GM12878 (cell line): ENCODE results near the gene DUOX1. TPM values are rescaled to one million over a fixed set of nuclear protein-coding genes. Genes with fewer than 3 reads are reported as not detected.

Experiments used
- BCL11A ChIP-seq: IDR thresholded peaks from 2 replicates; pipeline ENCODE4 v1.6.1; 2011; ENCODE audit warnings: low read depth, low read length
- BMI1 ChIP-seq: fragments of 450-650 bp; IDR thresholded peaks from 2 replicates; pipeline ENCODE4 v1.6.1; 2016; ENCODE audit warnings: mild to moderate bottlenecking, moderate library complexity, borderline replicate concordance
- CREM ChIP-seq: IDR thresholded peaks from 2 replicates; pipeline ENCODE4 v1.6.1; 2014; ENCODE audit warnings: antibody characterized with exemption, low read depth
- EED ChIP-seq: sonication (generic); IDR thresholded peaks from 2 replicates; pipeline ENCODE4 v1.6.1; 2016; ENCODE audit warnings: antibody characterized with exemption, low read depth
- EP300 ChIP-seq, 2 experiments: fragments of 150-350 bp in 1 of 2; IDR thresholded peaks; 2 replicates each; pipeline ENCODE4 v1.6.1; 2011 to 2012; ENCODE audit warnings: low read depth in 2 of 2, low read length in 2 of 2, borderline replicate concordance in 1 of 2, improper control_type of control experiment in 1 of 2, inconsistent platforms in 1 of 2; ENCODE audit not compliant: control insufficient read depth in 1 of 2
- GABPA ChIP-seq: IDR thresholded peaks from 2 replicates; pipeline ENCODE4 v1.6.1; 2014; ENCODE audit warnings: antibody characterized with exemption, low read depth, mild to moderate bottlenecking, inconsistent platforms
- HCFC1 ChIP-seq: fragments of 150-350 bp; IDR thresholded peaks from 2 replicates; pipeline ENCODE4 v1.6.1; 2014; ENCODE audit warnings: low read length
- IKZF2 ChIP-seq, 2 experiments: fragments of 450-650 bp; IDR thresholded peaks; 2 replicates each; pipeline ENCODE4 v1.6.1; 2017; ENCODE audit warnings: mild to moderate bottlenecking in 2 of 2, moderate library complexity in 2 of 2
- MEF2B ChIP-seq: fragments of 450-650 bp; IDR thresholded peaks from 2 replicates; pipeline ENCODE4 v1.6.1; 2018; ENCODE audit warnings: mild to moderate bottlenecking, moderate library complexity; ENCODE audit not compliant: partially characterized antibody, poor library complexity, severe bottlenecking
- MTA3 ChIP-seq: IDR thresholded peaks from 2 replicates; pipeline ENCODE4 v1.6.1; 2012; ENCODE audit warnings: low read length, inconsistent platforms, borderline replicate concordance
- MYB ChIP-seq: fragments of 150-350 bp; IDR thresholded peaks from 2 replicates; pipeline ENCODE4 v1.6.1; 2014; ENCODE audit warnings: mild to moderate bottlenecking, low read depth, low read length, borderline replicate concordance
- RAD21 ChIP-seq: IDR thresholded peaks from 2 replicates; pipeline ENCODE4 v1.6.1; 2011; ENCODE audit warnings: mild to moderate bottlenecking, low read depth, low read length, moderate library complexity; ENCODE audit not compliant: insufficient read depth
- RBBP5 ChIP-seq: fragments of 200-600 bp; sonication (generic); conservative IDR thresholded peaks from 2 replicates; pipeline ENCODE4 v1.6.1; 2016
- TCF3 ChIP-seq: IDR thresholded peaks from 2 replicates; pipeline ENCODE4 v1.6.1; 2012; ENCODE audit warnings: low read depth, mild to moderate bottlenecking, low read length, borderline replicate concordance; ENCODE audit not compliant: insufficient read depth
- ZBED1 ChIP-seq: IDR thresholded peaks from 2 replicates; pipeline ENCODE4 v1.6.1; 2016; ENCODE audit warnings: borderline replicate concordance
- ZNF217 ChIP-seq: fragments of 450-650 bp; IDR thresholded peaks from 2 replicates; pipeline ENCODE4 v1.6.1; 2017; ENCODE audit warnings: antibody characterized with exemption, mild to moderate bottlenecking
- polyA plus RNA-seq, 11 experiments: library from polyadenylated mRNA; depleted of rRNA in 4 of 11; unstranded in 6 of 11; stranded (reverse) in 5 of 11; fragments of >200 nt; fragmentation: Nextera tagmentation in 4 of 11; fragmentation: Illumina TruSeq in 1 of 11; extraction: Ambion mirVana in 4 of 11; extraction: Trizol in 1 of 11; gene quantifications; 1 replicate in 1 of 11; 2 replicates in 10 of 11; pipeline versions ENCODE4 v1.2.1 to v1.2.3, GENCODE V29; 2011 to 2016; ENCODE audit warnings: inconsistent platforms in 2 of 11, missing spikeins in 2 of 11, low read depth in 1 of 11
- total RNA-seq, 4 experiments: library from RNA; depleted of rRNA in 3 of 4; stranded (reverse); fragments of >200 nt in 3 of 4; fragmentation: Illumina TruSeq in 1 of 4; extraction: Trizol in 1 of 4; gene quantifications; 2 replicates each; pipeline versions ENCODE4 v1.2.1 to v1.2.3, GENCODE V29; 2013 to 2021
- TF ChIP-seq, protein P1 (sequence below): fragments of 450-650 bp; IDR thresholded peaks from 2 replicates; pipeline ENCODE4 v1.6.1; 2014; ENCODE audit warnings: mild to moderate bottlenecking
- TF ChIP-seq, protein P2 (sequence below): fragments of 450-650 bp; IDR thresholded peaks from 2 replicates; pipeline ENCODE4 v1.6.1; 2017; ENCODE audit warnings: antibody characterized with exemption, mild to moderate bottlenecking, moderate library complexity
- TF ChIP-seq, protein P3 (sequence below): fragments of 450-650 bp; IDR thresholded peaks from 2 replicates; pipeline ENCODE4 v1.6.1; 2016; ENCODE audit warnings: mild to moderate bottlenecking
- TF ChIP-seq, protein P4 (sequence below): fragments of 450-650 bp; IDR thresholded peaks from 2 replicates; pipeline ENCODE4 v1.6.1; 2016; ENCODE audit warnings: mild to moderate bottlenecking
- TF ChIP-seq, protein P5 (sequence below): fragments of 450-650 bp; IDR thresholded peaks from 2 replicates; pipeline ENCODE4 v1.6.1; 2017; ENCODE audit warnings: mild to moderate bottlenecking, low read depth, inconsistent platforms; ENCODE audit not compliant: poor library complexity, severe bottlenecking

The DUOX1 gene
- total and polyA plus RNA-seq, 10 of the 15 experiments (the other 5 are each of a cell fraction or from before 2014, with no cell fraction given): 0.02 to 2.1 (median 0.26) TPM; not detected in 3

DNA sequence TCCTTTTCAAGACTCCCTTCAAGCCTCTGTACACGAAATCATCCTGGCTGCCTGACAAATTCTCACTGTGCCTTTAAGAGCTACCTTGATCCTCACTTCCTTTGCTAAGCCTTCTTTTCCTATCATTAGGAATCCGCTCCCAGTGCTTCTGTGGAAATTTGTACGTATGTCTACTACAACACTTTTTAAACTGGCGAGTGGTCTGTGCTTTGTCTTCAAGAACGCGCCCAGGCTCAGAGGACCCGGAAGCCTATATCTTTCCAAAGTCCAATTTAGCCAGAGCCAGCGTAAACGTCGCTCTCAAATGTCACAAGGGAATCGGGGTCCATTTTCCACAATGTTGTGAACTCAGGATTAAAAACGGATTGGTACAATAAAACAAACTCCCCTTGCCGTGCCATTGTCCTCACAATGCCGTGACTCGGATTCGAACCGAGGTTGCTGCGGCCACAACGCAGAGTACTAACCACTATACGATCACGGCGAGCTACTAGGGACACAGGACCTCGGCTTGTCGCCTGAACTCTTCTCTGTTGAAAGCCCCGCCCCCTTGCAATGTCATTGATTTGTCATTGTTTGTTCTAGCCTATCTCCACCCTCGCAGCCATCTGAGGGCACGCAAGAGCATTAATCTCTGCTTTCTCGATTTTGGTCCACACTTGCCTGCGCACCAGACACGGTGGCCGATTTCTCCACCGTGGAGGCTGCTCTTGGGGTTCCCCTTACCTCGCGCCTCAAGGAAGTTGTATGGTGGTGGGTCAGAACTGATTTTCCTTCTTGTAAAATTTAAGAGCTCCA lies 70.4 kb downstream of the DUOX1 start (continued):
- TF ChIP-seq EED (peak; percentile 73; the same call in 1 of the 2 replicates), BMI1 (no peak), EP300 (IDR thresholded peaks at IDR 0.05; ENCODE audit: borderline replicate concordance in 1 of 2, control insufficient read depth in 1 of 2, low read depth in 2 of 2, low read length in 2 of 2) (peak; percentile 27 to 70; a peak in 2 of 4 replicates), ZNF217 (0 out of 2 replicates have a peak, but pooled peaks have one; percentile 57), TCF3 (0 out of 2 replicates have a peak, but pooled peaks have one; percentile 49), RAD21 (no peak), HCFC1 (peak; percentile 41; the same call in 1 of the 2 replicates), GABPA (peak; percentile 65; the same call in 1 of the 2 replicates), MYB (no peak), MTA3 (0 out of 2 replicates have a peak, but pooled peaks have one; percentile 44), MEF2B (peak; percentile 43), RBBP5 (no peak), BCL11A (no peak), ZBED1 (0 out of 2 replicates have a peak, but pooled peaks have one; percentile 57), CREM (peak; percentile 88), IKZF2 (IDR thresholded peaks at IDR 0.05) (peak; percentile 69 to 70; a peak in 3 of 4 replicates)
- TF ChIP-seq, protein P1, sequence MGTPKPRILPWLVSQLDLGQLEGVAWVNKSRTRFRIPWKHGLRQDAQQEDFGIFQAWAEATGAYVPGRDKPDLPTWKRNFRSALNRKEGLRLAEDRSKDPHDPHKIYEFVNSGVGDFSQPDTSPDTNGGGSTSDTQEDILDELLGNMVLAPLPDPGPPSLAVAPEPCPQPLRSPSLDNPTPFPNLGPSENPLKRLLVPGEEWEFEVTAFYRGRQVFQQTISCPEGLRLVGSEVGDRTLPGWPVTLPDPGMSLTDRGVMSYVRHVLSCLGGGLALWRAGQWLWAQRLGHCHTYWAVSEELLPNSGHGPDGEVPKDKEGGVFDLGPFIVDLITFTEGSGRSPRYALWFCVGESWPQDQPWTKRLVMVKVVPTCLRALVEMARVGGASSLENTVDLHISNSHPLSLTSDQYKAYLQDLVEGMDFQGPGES: no peak
- TF ChIP-seq, protein P2, sequence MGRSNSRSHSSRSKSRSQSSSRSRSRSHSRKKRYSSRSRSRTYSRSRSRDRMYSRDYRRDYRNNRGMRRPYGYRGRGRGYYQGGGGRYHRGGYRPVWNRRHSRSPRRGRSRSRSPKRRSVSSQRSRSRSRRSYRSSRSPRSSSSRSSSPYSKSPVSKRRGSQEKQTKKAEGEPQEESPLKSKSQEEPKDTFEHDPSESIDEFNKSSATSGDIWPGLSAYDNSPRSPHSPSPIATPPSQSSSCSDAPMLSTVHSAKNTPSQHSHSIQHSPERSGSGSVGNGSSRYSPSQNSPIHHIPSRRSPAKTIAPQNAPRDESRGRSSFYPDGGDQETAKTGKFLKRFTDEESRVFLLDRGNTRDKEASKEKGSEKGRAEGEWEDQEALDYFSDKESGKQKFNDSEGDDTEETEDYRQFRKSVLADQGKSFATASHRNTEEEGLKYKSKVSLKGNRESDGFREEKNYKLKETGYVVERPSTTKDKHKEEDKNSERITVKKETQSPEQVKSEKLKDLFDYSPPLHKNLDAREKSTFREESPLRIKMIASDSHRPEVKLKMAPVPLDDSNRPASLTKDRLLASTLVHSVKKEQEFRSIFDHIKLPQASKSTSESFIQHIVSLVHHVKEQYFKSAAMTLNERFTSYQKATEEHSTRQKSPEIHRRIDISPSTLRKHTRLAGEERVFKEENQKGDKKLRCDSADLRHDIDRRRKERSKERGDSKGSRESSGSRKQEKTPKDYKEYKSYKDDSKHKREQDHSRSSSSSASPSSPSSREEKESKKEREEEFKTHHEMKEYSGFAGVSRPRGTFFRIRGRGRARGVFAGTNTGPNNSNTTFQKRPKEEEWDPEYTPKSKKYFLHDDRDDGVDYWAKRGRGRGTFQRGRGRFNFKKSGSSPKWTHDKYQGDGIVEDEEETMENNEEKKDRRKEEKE: no peak
- TF ChIP-seq, protein P3, sequence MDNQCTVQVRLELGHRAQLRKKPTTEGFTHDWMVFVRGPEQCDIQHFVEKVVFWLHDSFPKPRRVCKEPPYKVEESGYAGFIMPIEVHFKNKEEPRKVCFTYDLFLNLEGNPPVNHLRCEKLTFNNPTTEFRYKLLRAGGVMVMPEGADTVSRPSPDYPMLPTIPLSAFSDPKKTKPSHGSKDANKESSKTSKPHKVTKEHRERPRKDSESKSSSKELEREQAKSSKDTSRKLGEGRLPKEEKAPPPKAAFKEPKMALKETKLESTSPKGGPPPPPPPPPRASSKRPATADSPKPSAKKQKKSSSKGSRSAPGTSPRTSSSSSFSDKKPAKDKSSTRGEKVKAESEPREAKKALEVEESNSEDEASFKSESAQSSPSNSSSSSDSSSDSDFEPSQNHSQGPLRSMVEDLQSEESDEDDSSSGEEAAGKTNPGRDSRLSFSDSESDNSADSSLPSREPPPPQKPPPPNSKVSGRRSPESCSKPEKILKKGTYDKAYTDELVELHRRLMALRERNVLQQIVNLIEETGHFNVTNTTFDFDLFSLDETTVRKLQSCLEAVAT: no peak; the same call in 1 of the 2 replicates
- TF ChIP-seq, protein P4, sequence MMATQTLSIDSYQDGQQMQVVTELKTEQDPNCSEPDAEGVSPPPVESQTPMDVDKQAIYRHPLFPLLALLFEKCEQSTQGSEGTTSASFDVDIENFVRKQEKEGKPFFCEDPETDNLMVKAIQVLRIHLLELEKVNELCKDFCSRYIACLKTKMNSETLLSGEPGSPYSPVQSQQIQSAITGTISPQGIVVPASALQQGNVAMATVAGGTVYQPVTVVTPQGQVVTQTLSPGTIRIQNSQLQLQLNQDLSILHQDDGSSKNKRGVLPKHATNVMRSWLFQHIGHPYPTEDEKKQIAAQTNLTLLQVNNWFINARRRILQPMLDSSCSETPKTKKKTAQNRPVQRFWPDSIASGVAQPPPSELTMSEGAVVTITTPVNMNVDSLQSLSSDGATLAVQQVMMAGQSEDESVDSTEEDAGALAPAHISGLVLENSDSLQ: peak; percentile 75
- TF ChIP-seq, protein P5, sequence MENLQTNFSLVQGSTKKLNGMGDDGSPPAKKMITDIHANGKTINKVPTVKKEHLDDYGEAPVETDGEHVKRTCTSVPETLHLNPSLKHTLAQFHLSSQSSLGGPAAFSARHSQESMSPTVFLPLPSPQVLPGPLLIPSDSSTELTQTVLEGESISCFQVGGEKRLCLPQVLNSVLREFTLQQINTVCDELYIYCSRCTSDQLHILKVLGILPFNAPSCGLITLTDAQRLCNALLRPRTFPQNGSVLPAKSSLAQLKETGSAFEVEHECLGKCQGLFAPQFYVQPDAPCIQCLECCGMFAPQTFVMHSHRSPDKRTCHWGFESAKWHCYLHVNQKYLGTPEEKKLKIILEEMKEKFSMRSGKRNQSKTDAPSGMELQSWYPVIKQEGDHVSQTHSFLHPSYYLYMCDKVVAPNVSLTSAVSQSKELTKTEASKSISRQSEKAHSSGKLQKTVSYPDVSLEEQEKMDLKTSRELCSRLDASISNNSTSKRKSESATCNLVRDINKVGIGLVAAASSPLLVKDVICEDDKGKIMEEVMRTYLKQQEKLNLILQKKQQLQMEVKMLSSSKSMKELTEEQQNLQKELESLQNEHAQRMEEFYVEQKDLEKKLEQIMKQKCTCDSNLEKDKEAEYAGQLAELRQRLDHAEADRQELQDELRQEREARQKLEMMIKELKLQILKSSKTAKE: peak; percentile 93
